Cardiac muscle cell (in vitro differentiated cells and primary cell): ENCODE measurements around the gene SLC15A5. TPM values are rescaled to one million over a fixed set of nuclear protein-coding genes. Genes with fewer than 3 reads are reported as not detected.

Experiments
- DNase-seq, 2 donors: peaks; one replicate each; pipeline versions ENCODE4 v3.0.0 to v3.0.0-alpha.2; 2010 to 2017; ENCODE audit warnings: low read depth in 1 of 2, low spot score in 1 of 2
- H3K27ac ChIP-seq: fragments of 200-600 bp; sonication (generic); 2 replicates; pipeline ENCODE4 v1.5.1; 2016
- H3K27me3 ChIP-seq: fragments of 200-600 bp; sonication (generic); 2 replicates; pipeline ENCODE4 v1.6.0; 2016; ENCODE audit warnings: control low read depth
- H3K36me3 ChIP-seq: fragments of 200-600 bp; sonication (generic); 2 replicates; pipeline ENCODE4 v1.5.1; 2016; ENCODE audit warnings: control low read depth
- H3K4me1 ChIP-seq: fragments of 200-600 bp; sonication (generic); 2 replicates; pipeline ENCODE4 v1.8.1; 2017; ENCODE audit warnings: low read depth, mild to moderate bottlenecking, mixed run types
- H3K4me3 ChIP-seq: fragments of 200-600 bp; sonication (generic); 2 replicates; pipeline ENCODE4 v1.5.1; 2016; ENCODE audit warnings: mild to moderate bottlenecking
- H3K9me3 ChIP-seq: fragments of 200-600 bp; sonication (generic); 2 replicates; pipeline ENCODE4 v1.5.1; 2017; ENCODE audit warnings: low read depth, mild to moderate bottlenecking, control low read depth
- CTCF ChIP-seq: IDR thresholded peaks from 2 replicates; pipeline ENCODE4 v1.5.1; 2012; ENCODE audit warnings: low read depth, mild to moderate bottlenecking, low read length
- polyA plus RNA-seq: library from polyadenylated mRNA; unstranded; fragments of >200 nt; fragmentation: Nextera tagmentation; extraction: Ambion mirVana; gene quantifications from 2 replicates; pipeline ENCODE4 v1.2.1, GENCODE V29; 2016
- total RNA-seq: library from RNA; depleted of rRNA; stranded (reverse); fragments of >200 nt; gene quantifications from 2 replicates; pipeline ENCODE4 v1.2.3, GENCODE V29; 2016

SLC15A5 gene
- total and polyA plus RNA-seq, 2 experiments from 2014 or later = not detected

- no peak for TF ChIP-seq CTCF
- Histone ChIP-seq H3K36me3 (no peaks in the 10 kb centered on the region), H3K27ac (no peak overlapping the region), H3K4me1 (no peaks in the 10 kb centered on the region), H3K9me3 (no peaks in the 10 kb centered on the region), H3K4me3 (no peak overlapping the region), H3K27me3 (no peaks in the 10 kb centered on the region)
- peak in 1 of 2 donors; percentile 66 for DNase-seq
These were observed 22.6 kb upstream of the SLC15A5 start for GRCh38 chr12:16300122-16300521.

GRCh38 chr12:16299403-16299802, 21.9 kb upstream of the SLC15A5 start:
- Histone ChIP-seq H3K27me3 (no peaks in the 10 kb centered on the region), H3K4me1 (no peaks in the 10 kb centered on the region), H3K4me3 (no peak overlapping the region), H3K36me3 (no peaks in the 10 kb centered on the region), H3K27ac (no peak overlapping the region), H3K9me3 (no peaks in the 10 kb centered on the region)
- TF ChIP-seq CTCF = no peak
- DNase-seq = peak in 1 of 2 donors; percentile 36

GRCh38 chr12:16297521-16297920, 20.0 kb upstream of the SLC15A5 start:
- H3K4me3 ChIP-seq = no peak overlapping the region
- no peak for DNase-seq
- TF ChIP-seq CTCF = no peak

GRCh38 chr12:16294376-16294956, 17.0 kb upstream of the SLC15A5 start:
- DNase-seq = no peak
- H3K4me3 ChIP-seq = no peak overlapping the region

More at GRCh38 chr12:16297521-16297920, 20.0 kb upstream of the SLC15A5 start:
- Histone ChIP-seq H3K27me3 (no peaks in the 10 kb centered on the region), H3K27ac (no peak overlapping the region), H3K4me1 (no peaks in the 10 kb centered on the region), H3K9me3 (no peaks in the 10 kb centered on the region), H3K36me3 (no peaks in the 10 kb centered on the region)

GRCh38 chr12:16291032-16291431, 13.5 kb upstream of the SLC15A5 start:
- H3K27me3 ChIP-seq = no peaks in the 10 kb centered on the region
- DNase-seq = no peak
- no peak for TF ChIP-seq CTCF
- H3K4me3 ChIP-seq = no peak overlapping the region
- no peaks in the 10 kb centered on the region for H3K36me3 ChIP-seq
- no peak overlapping the region for H3K27ac ChIP-seq
- H3K4me1 ChIP-seq = no peaks in the 10 kb centered on the region
- H3K9me3 ChIP-seq = no peaks in the 10 kb centered on the region

More at GRCh38 chr12:16294376-16294956, 17.0 kb upstream of the SLC15A5 start:
- Histone ChIP-seq H3K4me1 (no peaks in the 10 kb centered on the region), H3K27me3 (no peaks in the 10 kb centered on the region), H3K36me3 (no peaks in the 10 kb centered on the region), H3K9me3 (no peaks in the 10 kb centered on the region), H3K27ac (no peak overlapping the region)
- TF ChIP-seq CTCF = no peak
